Aorta (tissue), 5 donors: ENCODE measurements around the gene CABP2. TPM values are rescaled to one million over a fixed set of nuclear protein-coding genes. Genes with fewer than 3 reads are reported as not detected.

Experiments used
- ATAC-seq: fragments of 200-7000 bp; cut with Tn5 transposase; one replicate; pipeline ENCODE4 v1.9.1; 2022; ENCODE audit warnings: moderate library complexity; ENCODE audit not compliant: low FRiP score
- DNase-seq, 2 donors: peaks; one replicate each; pipeline ENCODE4 v3.0.0-alpha.2; 2020
- H3K27ac ChIP-seq, 2 donors: one replicate each; pipeline ENCODE4 v1.5.1; 2013; ENCODE audit warnings: low read length in 2 of 2, mild to moderate bottlenecking in 2 of 2, moderate library complexity in 2 of 2, control low read depth in 1 of 2, inconsistent platforms in 1 of 2, low read depth in 1 of 2
- H3K27me3 ChIP-seq, 2 donors: one replicate each; pipeline ENCODE4 v1.6.1; 2013; ENCODE audit warnings: control low read depth in 1 of 2, low read length in 1 of 2, mild to moderate bottlenecking in 1 of 2, moderate library complexity in 1 of 2; ENCODE audit not compliant: insufficient read depth in 2 of 2, control insufficient read depth in 1 of 2
- H3K36me3 ChIP-seq, 2 donors: one replicate each; pipeline ENCODE4 v1.6.1; 2013; ENCODE audit warnings: control low read depth in 1 of 2, low read length in 1 of 2, mild to moderate bottlenecking in 1 of 2; ENCODE audit not compliant: insufficient read depth in 2 of 2, control insufficient read depth in 1 of 2
- H3K4me1 ChIP-seq, 2 donors: one replicate each; pipeline ENCODE4 v1.6.1; 2013; ENCODE audit warnings: low read length in 2 of 2, control low read depth in 1 of 2, mild to moderate bottlenecking in 1 of 2, moderate library complexity in 1 of 2; ENCODE audit not compliant: insufficient read depth in 2 of 2, control insufficient read depth in 1 of 2
- H3K4me3 ChIP-seq, 2 donors: one replicate each; pipeline ENCODE4 v1.5.1; 2013; ENCODE audit warnings: low read length in 2 of 2, control low read depth in 1 of 2, mild to moderate bottlenecking in 1 of 2
- H3K9me3 ChIP-seq: one replicate; pipeline ENCODE4 v1.6.1; 2013; ENCODE audit warnings: mild to moderate bottlenecking, low read length; ENCODE audit not compliant: control insufficient read depth
- WGBS, 2 donors: extraction: QIAGEN DNeasy Blood & Tissue Kit; methylation state at CpG; one replicate each; pipeline ENCODE4 v1.1.7; 2013; 5-methylcytosine and 5-hydroxymethylcytosine counted together
- intact Hi-C, 2 donors: fragments of 100-400 bp; cut with DNase I; formaldehyde crosslinking; loops; one replicate each; pipeline versions ENCODE4 v1.14.2 to v1.15.0; 2022
- polyA plus RNA-seq, 2 donors: library from polyadenylated mRNA; stranded (reverse); fragments of 200-250 nt; gene quantifications; one replicate each; pipeline ENCODE4 v1.2.3, GENCODE V29; 2013
- total RNA-seq, 2 donors: library from RNA; stranded (reverse); fragmentation: NEBNext Ultra II Directional; extraction: Animal tissue kit (Norgen Biotek cat#: 25700); gene quantifications; one replicate each; pipeline ENCODE4 v1.2.1, GENCODE V29; 2021
- donor health status: healthy with polysubstance abuse.
- donor health status: Bipolar disorder and iron deficiency.
- donor health status: DM: no; HTN: no; CAD: no.
- donor health status: DM: no; HTN: no; CAD: no.
- donor health status: DM: yes; HTN: yes; CAD: no.

The CABP2 gene
- total and polyA plus RNA-seq, 4 donors, result not detected

DNA sequence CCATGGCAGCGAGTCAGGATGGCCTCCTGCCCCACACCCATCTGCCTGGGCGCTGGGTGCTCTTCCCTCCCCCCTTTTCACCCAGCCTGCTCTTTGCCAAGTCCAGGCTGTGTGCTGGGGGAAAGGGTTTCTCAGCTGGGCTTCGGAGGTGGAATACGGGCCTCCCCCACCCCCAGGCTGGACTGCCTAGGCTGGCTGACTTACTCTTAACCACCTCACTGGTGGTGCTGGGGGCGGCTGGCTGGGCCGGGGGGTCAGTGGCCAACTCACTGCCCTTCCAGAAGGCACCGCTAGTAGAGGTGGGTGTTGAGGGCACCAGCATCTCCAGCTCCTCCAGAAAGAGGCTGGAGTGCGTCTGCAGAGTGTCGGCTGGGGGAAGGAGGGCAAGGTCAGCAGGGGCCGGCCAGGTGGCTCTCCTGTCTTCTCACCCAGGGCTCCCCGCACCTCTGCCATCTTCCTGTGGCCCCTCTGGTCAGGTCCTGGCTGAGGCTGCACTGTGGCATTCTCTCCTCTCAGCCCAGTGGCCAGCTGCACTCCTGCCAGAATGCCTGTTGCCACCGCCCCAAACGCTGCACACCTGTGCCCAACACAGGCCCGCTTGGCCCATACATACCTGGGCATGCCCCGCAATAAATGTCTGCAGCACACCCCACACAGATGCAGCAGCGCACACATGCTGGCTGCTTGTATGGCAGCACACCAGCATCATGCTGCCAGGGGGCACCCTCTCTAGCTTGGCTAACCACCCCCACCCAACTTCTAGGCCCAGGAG, 27.8 kb downstream of the CABP2 start:
- Histone ChIP-seq H3K4me3 (no peak overlapping the region), H3K27me3 (no peaks in the 10 kb centered on the region), H3K4me1 (no peaks in the 10 kb centered on the region), H3K9me3 (no peaks in the 10 kb centered on the region), H3K27ac (no peak overlapping the region), H3K36me3 (peaks cover 0 to 2% of the 10 kb centered on the region in 2 donors)
- 92 to 95% methylated on average over 14 to 16 of the region's 16 CpGs for WGBS, 2 donors
- no peak for ATAC-seq
- DNase-seq, result no peak
- intact Hi-C loops, result no loop called here

DNA sequence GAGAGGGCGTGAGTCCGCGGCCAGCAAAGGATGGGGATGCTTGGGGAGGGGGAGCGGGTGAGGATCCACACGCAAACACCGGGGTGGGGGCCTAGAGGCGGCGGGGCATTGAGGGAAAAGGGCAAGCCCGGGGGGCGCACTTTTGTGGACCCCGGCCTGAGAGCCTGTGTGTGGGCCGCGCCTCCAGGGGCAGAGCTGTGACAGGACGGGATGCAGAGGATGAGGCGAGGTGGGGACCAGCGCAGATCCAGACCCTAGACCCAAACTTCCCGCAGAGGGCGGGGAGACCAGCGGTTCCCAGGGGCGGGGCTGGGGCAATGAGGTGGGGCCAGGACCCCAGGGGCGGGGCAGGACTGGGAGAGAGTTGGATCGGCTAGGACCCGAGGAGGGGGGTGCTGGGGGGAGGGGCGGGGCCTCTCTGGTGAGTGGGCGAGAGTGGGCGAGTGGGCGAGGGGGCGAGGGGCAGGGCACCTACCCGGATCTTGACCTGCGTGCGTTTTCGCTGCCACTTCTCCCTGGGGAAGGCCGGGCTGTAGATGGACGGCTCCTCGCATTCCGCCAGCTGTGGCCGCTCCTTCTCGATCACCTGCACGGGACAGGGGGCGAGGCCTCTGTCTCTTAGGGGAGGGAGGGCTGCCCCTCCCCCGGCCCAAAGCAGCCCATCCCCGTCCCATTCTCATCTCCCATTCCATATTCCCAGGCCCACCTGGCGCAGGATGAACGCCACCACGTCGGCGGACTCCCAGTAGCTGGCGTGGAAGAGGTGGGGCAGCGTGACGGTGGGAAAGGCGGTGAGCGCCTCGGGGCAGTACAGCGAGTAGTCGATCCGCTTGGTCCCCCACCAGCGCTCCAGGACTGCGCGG, 28.6 kb downstream of the CABP2 start:
- 91 to 93% methylated on average over 49 to 59 of the region's 59 CpGs for WGBS, 2 donors
- no peaks in the 10 kb centered on the region for H3K9me3 ChIP-seq
- DNase-seq (peak in 1 of 2 donors; percentile 76), ATAC-seq (no peak)
- peaks cover 0 to 2% of the 10 kb centered on the region in 2 donors for H3K36me3 ChIP-seq
- intact Hi-C loops, result no loop called here
- H3K27ac ChIP-seq, result no peak overlapping the region
- H3K4me3 ChIP-seq, result no peak overlapping the region
- H3K27me3 ChIP-seq, result no peaks in the 10 kb centered on the region
- H3K4me1 ChIP-seq, result no peaks in the 10 kb centered on the region

DNA sequence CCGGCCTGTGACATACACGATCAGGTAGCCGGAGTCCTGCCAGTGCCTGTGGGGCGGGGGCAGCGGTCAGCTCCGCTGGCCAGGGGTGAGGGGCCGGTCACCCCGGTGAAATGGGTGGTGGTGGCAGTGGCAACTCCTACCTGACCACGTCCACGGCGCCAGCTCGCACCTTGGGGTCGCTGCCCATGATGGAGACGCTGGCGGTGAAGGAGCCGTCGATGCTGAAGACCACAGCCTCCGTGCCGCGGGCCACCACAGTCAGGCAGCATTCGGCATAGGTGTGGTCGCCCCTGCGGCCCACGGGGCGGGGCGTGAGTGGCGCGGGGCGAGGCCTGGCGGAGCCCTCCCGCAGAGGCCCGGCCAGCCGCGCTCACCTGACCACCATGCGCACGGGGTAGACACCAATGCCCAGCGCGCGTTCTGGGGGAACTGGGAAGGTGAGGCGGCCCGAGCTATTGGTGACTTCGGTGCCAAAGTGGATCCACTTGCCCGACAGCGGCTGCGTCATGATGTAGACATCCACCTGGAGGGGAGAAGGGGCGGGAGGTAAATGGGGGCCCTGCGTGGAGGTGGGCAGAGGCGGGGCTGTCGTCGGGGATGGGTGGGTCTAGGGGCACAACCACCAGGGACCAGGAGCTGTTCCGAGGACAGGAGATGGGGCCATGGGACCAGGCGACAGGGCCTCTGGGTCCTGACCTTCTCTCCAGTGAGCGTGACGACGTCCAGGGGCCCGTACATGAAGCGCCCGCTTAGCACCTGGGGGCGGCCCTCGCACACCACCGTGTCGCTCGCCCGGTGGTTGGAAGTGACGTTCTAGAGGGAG, 29.5 kb downstream of the CABP2 start:
- Histone ChIP-seq H3K4me1 (no peaks in the 10 kb centered on the region), H3K36me3 (peaks cover 0 to 2% of the 10 kb centered on the region in 2 donors), H3K9me3 (no peaks in the 10 kb centered on the region), H3K27ac (no peak overlapping the region), H3K27me3 (no peaks in the 10 kb centered on the region), H3K4me3 (no peak overlapping the region)
- DNase-seq, result no peak
- ATAC-seq, result no peak
- intact Hi-C loops, result no loop called here
- 95 to 97% methylated on average over 65 of the region's 65 CpGs for WGBS, 2 donors

GRCh38 chr11:67492801-67493547, 30.3 kb downstream of the CABP2 start:
- intact Hi-C loops, result no loop called here
- H3K4me3 ChIP-seq, result no peak overlapping the region
- H3K4me1 ChIP-seq, result no peaks in the 10 kb centered on the region
- ATAC-seq (no peak), DNase-seq (peak in 1 of 2 donors; percentile 77)
- WGBS, 2 donors, result 81 to 84% methylated on average over 44 to 46 of the region's 46 CpGs
- no peaks in the 10 kb centered on the region for H3K27me3 ChIP-seq
- no peak overlapping the region for H3K27ac ChIP-seq
- no peaks in the 10 kb centered on the region for H3K9me3 ChIP-seq
- no peaks in the 10 kb centered on the region for H3K36me3 ChIP-seq

GRCh38 chr11:67492069-67492727, 31.0 kb downstream of the CABP2 start:
- Histone ChIP-seq H3K9me3 (no peaks in the 10 kb centered on the region), H3K4me1 (no peaks in the 10 kb centered on the region), H3K4me3 (no peak overlapping the region), H3K36me3 (no peaks in the 10 kb centered on the region), H3K27ac (no peak overlapping the region), H3K27me3 (no peaks in the 10 kb centered on the region)
- ATAC-seq (no peak), DNase-seq (no peak)
- intact Hi-C loops, result no loop called here
- 73 to 79% methylated on average over 19 of the region's 19 CpGs for WGBS, 2 donors

- DNase-seq, result no peak
- no peak for ATAC-seq
- Histone ChIP-seq H3K36me3 (no peaks in the 10 kb centered on the region), H3K27ac (no peak overlapping the region), H3K27me3 (no peaks in the 10 kb centered on the region), H3K9me3 (no peaks in the 10 kb centered on the region), H3K4me3 (no peak overlapping the region), H3K4me1 (no peaks in the 10 kb centered on the region)
- intact Hi-C loops, result no loop called here
- WGBS, 2 donors, result 74 to 80% methylated on average over 24 of the region's 24 CpGs
Measured at GRCh38 chr11:67491276-67492068, 31.8 kb downstream of the CABP2 start.

DNA sequence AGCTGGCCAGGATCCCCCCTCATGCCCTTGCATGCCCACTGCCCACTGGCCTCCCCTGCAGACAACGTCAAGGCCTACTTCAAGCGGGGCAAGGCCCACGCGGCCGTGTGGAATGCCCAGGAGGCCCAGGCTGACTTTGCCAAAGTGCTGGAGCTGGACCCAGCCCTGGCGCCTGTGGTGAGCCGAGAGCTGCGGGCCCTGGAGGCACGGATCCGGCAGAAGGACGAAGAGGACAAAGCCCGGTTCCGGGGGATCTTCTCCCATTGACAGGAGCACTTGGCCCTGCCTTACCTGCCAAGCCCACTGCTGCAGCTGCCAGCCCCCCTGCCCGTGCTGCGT, 32.5 kb downstream of the CABP2 start:
- no peaks in the 10 kb centered on the region for H3K9me3 ChIP-seq
- H3K27ac ChIP-seq, result no peak overlapping the region
- no peaks in the 10 kb centered on the region for H3K27me3 ChIP-seq
- H3K4me1 ChIP-seq, result no peaks in the 10 kb centered on the region
- H3K36me3 ChIP-seq, result no peaks in the 10 kb centered on the region
- DNase-seq (no peak), ATAC-seq (no peak)
- no peak overlapping the region for H3K4me3 ChIP-seq
- intact Hi-C loops, result no loop called here
- 56 to 58% methylated on average over 15 of the region's 15 CpGs for WGBS, 2 donors
